ENCODE measurements around the gene CERS6. TPM values are rescaled to one million over a fixed set of nuclear protein-coding genes. Genes with fewer than 3 reads are reported as not detected.

The CERS6 gene
- total RNA-seq, 1 experiment from 2014 or later: 20.3 TPM

DNA sequence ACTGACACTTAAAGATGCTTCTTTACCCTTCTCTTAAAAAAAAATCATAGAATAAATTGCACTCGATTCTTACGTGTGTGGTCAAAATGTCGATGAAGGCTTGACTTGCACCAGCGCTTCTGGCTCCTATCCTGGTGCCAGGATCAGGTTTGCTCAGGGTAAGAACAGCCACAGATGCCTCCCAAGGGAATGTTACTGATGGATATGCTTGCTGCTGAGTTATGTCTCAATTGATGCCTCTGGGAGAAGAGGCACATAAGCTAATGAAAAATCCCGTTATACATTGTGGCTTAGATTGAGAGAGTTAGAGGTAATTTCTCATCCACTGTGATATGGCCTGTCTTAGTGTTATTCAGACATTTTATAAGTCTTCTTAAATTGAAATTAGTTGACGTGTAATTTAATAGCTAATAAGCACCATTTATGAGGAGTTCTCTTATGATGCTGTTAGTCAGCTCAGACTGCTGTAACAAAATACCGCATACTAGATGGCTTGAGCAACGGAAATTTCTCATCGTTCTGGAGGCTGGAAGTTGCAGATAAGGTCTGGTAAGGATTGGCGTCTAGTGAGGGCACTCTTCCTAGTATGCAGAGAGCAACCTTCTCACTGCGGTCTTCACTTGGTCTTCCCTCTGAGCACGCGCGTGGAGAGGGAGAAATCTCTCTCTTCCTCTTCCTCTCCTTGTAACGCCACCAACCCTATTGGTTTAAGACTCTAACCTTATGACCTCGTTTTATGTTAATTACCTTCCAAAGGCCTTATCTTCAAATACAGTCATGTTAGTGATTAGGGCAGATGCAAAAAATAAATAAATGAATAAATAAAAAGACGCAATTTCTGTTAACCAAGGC, 229.8 kb downstream of the CERS6 start:
- in situ Hi-C loops (cut with HindIII; ENCODE audit: low pct_unique_long_range_greater_than_20kb, low sequenced_read_pairs): no loop called here
- no peak for DNase-seq (ENCODE audit: low read depth, low spot score)

DNA sequence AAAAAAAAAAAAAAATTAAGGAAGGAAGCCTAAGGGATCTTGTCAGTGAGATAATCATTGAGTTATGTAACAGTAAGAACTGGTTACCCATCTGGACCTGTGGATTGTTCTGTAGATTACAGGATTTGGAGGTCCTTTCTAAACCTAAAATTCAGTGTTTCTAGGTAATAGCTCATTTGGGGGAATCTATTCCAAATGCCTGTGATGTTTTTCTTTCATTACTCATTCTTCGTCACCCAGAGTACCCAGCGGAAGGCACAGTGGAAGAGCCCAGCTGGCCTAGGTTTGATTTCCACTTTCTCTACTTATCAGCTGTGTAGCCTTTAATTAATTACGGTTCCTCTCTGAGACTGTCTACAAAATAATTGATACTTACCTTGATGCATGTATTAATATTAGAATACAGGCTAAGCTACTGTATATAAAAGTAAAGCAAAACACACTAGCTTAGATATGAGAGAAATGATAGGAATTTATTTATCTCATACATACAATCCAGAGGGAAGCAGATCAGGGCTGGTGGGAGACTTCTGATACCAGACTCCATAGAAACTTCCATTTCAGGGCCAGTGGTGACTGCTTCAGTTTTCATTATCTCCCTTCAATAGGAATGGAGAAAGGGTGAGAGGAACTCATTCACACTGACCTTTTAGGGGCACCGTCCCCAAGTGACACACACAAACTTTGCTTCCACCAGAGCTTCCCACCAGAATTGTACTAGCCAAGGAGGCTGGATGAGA, 230.6 kb downstream of the CERS6 start:
- in situ Hi-C loops (cut with HindIII; ENCODE audit: low pct_unique_long_range_greater_than_20kb, low sequenced_read_pairs): no loop called here
- no peak for DNase-seq (ENCODE audit: low read depth, low spot score)

DNA sequence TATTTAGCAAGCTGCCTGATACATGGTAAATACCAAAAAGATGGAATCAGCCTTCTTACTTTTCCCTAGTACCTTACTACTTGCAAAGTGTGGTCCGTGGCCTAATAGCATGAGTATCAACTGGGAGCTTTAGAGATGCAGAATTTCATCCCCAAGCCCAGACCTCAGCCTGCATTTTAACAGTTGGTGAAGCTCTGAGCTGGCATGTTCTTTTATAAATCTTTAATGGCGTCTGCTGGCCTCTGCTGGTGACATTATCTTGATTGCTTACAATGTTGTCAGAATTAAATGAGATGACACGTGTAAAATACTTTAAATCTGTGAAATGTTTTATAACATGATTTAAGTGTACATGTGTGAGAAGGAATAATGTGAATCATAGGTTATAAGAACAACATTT, 231.2 kb downstream of the CERS6 start:
- DNase-seq (ENCODE audit: low read depth, low spot score): peak; percentile 22
- in situ Hi-C loops (cut with HindIII; ENCODE audit: low pct_unique_long_range_greater_than_20kb, low sequenced_read_pairs): no loop called here

DNA sequence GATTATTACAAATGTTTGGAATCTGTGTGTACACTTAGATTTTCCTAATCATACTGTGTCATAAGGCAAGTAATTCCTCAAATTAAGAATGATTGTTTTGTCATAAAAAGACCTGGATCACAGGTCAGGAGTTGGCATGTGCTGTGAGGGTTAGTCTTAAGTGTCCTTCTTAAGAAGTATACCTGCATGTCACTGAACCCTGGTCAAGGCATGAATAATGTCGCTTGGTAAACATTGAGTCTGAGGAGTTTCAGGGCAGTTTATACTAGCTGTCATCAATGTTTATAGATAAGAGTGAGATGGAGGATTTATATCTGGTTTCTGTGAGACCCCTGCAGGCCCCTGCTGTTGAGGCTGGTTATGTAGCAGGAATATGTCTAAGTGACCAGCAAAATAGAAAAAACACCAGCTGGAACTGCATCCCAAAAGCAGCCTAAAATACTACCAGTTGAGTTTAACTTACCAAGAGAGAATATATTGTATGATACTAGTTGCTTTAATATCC, 234.4 kb downstream of the CERS6 start:
- in situ Hi-C loops (cut with HindIII; ENCODE audit: low pct_unique_long_range_greater_than_20kb, low sequenced_read_pairs): no loop called here
- no peak for DNase-seq (ENCODE audit: low read depth, low spot score)

DNA sequence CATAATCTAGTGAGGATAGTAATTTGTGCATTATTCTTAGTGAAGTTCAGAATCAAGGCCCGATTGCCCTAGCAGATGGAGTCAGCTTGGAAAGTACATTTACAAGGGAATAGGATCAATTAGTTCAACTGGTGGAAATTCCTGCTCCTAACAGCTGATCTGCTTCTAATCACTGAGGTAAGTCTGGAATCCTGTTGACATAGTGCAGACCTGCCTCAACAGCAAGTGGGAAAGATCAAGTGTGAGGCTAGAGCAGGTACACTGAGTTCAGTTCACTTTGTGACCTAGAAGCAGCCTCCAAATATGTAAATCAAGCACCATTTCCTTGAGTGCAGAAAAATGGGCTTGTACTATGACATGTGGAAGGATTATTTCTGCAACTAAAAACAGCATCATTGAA, 235.1 kb downstream of the CERS6 start:
- in situ Hi-C loops (cut with HindIII; ENCODE audit: low pct_unique_long_range_greater_than_20kb, low sequenced_read_pairs): no loop called here
- DNase-seq (ENCODE audit: low read depth, low spot score): no peak

DNA sequence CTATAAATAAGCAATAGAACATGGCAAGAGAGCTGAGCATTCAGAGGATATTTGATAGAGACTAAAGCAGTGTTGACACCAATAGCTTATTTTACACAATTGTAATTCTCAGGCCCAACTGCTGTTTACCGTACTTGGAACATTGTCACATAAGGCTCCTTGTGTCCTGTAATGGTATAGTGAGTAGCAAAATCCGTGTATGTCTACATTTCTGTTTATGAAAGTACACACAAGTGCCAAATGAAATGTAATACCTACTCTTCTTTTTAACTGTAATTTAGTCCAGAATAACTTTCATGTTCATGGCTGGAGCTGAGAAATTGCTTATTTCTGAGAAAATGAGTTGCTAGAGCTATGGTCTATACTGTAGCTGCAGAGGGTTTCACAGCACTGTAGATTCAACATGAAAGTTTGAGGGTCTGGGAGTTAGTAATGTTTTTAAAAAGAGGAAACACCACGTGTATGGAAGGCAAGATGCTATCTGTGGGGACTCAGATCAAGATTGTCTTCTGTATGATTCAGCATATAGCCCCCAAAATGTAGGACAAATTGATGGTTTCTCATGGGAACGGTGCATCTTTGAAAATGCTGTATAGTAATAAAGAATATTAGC, 236.2 kb downstream of the CERS6 start:
- in situ Hi-C loops (cut with HindIII; ENCODE audit: low pct_unique_long_range_greater_than_20kb, low sequenced_read_pairs): no loop called here

DNA sequence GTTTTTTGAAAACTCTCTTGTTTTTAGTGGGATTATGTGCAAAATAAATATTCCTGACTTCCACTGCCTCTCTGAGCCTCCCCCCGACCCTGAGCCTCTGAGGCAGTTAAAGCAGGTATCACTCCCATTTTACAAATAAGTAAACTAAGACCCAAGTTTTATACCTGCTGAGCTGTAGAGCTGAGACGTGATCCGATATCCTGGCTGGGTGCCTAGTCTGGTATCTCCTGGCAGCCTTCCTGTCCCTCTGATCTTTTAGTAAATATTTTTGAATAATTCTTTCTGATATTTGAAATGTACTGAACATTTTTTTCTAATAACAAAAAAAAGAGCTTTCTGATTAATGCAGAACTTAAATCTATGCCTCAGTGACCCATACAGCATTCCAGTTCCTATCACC, 238.1 kb downstream of the CERS6 start:
- in situ Hi-C loops (cut with HindIII; ENCODE audit: low pct_unique_long_range_greater_than_20kb, low sequenced_read_pairs): no loop called here
- no peak for DNase-seq (ENCODE audit: low read depth, low spot score)

More for the DNA sequence above, 236.2 kb downstream of the CERS6 start:
- DNase-seq (ENCODE audit: low read depth, low spot score): no peak

DNA sequence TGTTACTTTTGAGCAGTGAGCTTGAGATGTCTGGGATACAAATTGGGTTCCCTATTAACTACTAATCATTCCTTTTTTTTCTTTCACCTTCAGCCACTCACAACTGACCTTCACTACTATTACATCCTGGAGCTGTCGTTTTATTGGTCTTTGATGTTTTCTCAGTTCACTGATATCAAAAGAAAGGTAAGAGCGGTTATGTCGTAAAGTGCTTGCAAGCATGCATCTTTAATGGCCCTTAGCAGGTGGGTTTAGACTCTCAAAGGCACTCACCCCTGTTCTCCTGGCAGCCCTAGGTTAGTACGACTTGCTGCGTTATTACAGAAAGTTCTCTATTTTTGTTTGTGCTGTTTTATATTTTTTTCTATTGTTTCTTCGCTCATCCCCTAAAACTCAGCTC, 238.8 kb downstream of the CERS6 start:
- no peak for DNase-seq (ENCODE audit: low read depth, low spot score)
- in situ Hi-C loops (cut with HindIII; ENCODE audit: low pct_unique_long_range_greater_than_20kb, low sequenced_read_pairs): no loop called here

DNA sequence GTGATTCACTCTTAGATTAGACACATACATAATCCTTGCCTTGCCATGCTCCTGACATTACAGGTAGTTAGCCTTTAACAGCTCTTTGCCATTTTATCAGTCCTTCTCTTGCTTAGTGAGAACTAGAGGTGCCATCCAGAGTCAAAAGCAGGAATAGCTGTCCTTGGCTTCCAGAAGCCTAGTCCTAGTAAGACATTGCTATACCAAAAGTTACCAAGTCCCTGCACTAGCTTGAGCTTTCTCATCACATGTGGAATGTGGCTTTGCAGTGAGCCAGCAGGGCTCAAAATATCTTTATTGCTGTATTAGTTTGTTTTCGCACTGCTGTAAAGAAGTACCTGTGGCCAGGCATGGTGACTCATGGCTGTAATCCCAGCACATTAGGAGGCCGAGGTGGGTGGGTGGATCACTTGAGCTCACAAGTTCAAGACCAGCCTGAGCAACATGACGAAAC, 241.6 kb downstream of the CERS6 start:
- in situ Hi-C loops (cut with HindIII; ENCODE audit: low pct_unique_long_range_greater_than_20kb, low sequenced_read_pairs): no loop called here
- DNase-seq (ENCODE audit: low read depth, low spot score): no peak

DNA sequence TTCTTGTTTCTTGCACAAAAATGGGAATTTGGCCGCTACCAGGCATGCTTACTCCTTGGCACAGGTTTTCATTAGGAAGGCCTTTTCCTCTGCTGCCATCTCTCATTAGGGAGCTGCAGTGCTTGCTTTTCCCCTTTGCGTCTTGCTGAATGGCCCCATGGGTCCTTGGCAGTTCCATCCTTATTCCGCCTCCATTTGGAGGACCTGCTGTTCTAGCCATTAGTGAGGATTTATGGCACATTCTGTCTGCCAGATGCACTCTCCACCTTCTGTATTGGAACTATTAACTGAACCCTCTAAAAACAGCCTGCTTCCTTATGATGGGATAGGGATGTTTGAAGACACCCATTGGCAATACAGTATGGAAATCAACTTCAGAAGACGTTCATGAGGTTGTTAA, 242.9 kb downstream of the CERS6 start:
- DNase-seq (ENCODE audit: low read depth, low spot score): no peak
- in situ Hi-C loops (cut with HindIII; ENCODE audit: low pct_unique_long_range_greater_than_20kb, low sequenced_read_pairs): no loop called here

DNA sequence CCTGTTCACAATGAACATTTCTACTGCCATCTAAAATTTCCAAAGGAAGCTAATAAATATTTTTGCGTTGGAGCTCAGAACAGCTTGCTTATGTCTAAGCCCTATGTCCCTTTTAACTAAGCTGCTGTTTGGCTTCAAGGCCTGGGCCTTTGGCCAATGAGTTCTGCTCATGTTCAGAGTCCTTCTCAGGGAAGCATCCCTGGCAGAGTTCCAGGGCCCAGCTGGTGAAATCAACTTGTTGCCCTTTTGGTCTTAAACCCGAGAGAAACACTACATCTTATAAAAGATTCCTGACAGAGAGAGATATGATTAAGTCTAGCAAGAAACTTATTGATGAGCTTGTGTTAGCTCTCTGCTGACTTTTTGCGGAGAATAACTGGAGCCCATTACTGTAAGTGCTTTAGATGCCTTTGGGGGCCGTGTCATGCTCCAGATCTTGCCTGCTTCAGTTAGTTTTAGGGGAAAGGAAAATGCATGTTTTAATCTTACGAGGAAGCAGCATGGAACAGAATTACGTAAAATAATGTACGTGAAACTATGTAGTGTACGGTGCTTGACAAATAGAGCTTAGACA, 243.9 kb downstream of the CERS6 start:
- in situ Hi-C loops (cut with HindIII; ENCODE audit: low pct_unique_long_range_greater_than_20kb, low sequenced_read_pairs): no loop called here
- DNase-seq (ENCODE audit: low read depth, low spot score): no peak

DNA sequence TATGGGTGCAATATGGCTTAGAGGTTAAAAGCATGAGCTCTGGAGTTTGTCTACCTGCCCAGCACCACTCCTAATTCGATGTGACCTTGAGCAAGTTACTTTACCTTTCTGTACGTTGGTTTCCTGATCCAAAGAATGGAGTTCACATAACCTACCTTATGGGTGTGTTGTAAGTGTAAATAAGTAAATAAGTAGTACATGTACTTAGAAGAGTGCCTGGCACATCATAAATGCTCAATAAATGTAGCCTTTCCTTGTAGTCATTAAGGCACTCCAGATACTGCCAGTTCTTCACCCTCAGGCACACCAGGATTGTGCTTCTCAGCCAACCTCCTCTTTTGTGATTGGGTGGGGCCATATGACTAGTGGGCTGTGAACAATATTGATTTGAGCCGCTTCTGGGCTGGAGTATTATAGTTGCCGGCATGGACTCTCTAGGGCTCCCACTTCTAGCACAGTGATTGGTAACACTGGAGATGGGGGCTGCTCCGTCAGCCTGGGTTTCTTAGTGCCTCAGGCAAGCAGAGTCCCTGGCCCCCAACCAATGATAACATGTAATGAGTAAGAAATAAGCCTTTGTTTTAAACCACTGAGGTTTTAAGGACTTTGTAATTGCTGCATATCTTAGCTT, 244.7 kb downstream of the CERS6 start:
- DNase-seq (ENCODE audit: low read depth, low spot score): no peak
- in situ Hi-C loops (cut with HindIII; ENCODE audit: low pct_unique_long_range_greater_than_20kb, low sequenced_read_pairs): no loop called here

DNA sequence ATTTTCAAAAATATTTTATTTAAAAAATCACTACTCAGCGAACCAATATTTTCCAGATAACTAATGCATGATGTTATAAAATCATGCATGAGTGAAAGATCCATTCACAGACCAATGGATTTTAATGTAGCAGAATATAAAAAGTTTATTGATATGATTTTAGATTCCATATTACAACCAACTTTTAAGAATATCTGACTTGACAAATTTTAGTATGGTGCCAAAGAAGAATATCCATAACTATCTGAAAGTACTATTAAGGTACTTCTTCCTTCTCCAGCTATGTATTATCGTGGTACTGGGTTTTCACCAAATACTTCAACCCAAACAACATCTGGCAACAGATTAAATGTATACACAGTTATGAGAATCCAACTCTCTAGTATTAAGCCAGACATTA, 246.5 kb downstream of the CERS6 start:
- in situ Hi-C loops (cut with HindIII; ENCODE audit: low pct_unique_long_range_greater_than_20kb, low sequenced_read_pairs): no loop called here
- DNase-seq (ENCODE audit: low read depth, low spot score): no peak

DNA sequence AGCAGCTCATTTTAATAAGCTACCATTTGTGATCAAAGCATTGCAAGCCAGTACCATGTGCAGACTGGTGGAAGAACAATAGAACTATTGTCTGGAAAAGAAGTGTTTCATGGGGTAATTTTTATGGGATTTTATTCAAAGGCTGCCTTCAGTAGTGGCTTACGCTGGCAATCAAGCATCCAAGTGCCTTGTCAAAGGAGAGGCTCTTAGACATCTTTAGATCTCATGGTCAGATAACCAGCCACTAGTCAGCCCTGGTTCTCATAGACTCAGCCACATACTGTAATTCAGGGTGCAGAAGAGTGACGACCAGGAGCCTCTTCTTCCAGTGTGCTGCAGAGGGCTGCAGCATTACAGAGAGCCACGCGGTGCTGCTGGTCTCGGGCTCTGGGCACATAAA, 247.9 kb downstream of the CERS6 start:
- DNase-seq (ENCODE audit: low read depth, low spot score): peak; percentile 79
- in situ Hi-C loops (cut with HindIII; ENCODE audit: low pct_unique_long_range_greater_than_20kb, low sequenced_read_pairs): no loop called here

DNA sequence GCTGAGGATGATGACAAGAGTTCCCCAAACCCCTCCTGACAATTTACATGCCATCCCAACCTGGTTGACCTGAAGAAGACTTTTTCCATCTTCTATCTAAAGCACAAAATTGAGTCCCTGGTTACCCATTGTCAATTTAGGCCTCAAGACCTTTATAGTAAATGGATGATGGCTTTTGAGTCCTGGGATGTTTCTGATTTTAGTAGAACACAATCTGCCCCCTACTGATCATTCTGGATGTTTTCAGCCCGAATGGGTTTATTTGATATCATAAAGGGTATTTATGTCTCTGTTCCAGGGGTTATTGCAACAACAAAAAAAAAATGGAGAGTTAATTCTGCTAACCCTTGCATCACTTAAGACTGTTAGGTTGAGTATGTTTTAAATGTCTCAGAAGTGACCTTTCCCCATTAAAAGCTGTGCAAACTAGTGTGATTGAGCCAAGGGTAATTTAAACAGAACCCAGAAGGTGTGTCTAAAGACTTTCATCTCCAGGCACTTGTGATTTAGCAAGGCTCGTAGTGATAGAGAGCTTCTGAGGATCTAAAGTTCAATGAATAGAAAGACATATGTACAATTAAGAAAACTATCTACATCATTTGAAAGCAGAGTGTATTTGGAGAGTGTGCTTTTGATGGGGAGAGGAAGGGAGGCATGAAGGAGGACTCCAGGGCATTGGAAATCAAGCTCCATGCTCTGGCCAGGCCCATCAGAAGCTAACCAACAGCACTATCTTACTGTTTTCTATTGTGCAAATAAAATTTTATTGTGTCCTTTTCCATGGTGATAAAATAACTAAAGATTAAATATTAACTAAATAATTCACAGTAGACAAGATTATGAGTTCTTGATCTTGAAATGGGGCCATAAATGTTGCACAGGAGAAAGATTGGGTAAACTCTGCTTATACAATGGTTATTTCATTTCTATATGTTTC, 249.7 kb downstream of the CERS6 start:
- DNase-seq (ENCODE audit: low read depth, low spot score): peak; percentile 54
- in situ Hi-C loops (cut with HindIII; ENCODE audit: low pct_unique_long_range_greater_than_20kb, low sequenced_read_pairs): no loop called here

DNA sequence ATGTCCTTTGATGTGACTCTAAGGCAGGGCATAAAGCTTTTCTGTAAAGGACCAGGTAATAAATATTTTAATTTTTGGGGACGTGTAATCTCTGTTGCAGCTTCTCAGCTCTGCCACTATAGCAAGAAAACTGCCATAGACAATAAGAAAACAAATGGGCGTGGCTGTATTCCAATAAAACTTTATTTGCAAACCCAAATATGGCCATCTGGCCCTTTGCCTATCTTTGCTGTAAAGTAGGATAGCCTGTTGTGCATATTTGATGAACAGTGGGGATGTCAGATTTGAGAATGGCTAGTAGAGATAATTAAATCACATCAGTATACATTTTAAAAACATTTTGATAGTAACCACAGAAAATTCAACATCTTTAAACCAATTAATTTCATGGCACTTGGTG, 250.7 kb downstream of the CERS6 start:
- DNase-seq (ENCODE audit: low read depth, low spot score): no peak
- in situ Hi-C loops (cut with HindIII; ENCODE audit: low pct_unique_long_range_greater_than_20kb, low sequenced_read_pairs): no loop called here

DNA sequence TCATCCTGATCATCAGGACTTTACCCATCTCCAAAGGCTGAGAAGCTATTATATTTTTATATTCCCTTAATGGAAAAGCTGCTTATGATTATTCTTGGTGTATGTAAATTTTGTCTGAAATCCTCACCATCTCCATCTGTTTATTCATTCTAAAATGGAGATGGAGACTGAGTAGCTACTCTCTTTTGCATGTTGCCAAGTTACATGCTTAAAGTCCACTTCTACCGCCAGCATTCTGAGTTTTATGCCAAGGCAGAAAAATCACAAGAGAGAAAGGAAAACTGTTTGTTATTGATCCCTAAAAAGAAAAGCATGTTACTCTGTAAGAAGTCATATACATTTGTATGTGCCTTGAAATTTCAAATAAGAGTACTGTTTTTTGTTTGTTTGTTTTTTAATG, 252.0 kb downstream of the CERS6 start:
- in situ Hi-C loops (cut with HindIII; ENCODE audit: low pct_unique_long_range_greater_than_20kb, low sequenced_read_pairs): no loop called here
- DNase-seq (ENCODE audit: low read depth, low spot score): no peak

Measured in SK-MEL-5 (cell line).